HUES64 (cell line): ENCODE measurements around the gene ACYP2.
A peak's percentile ranks its signal among the peaks of the same experiment; 100 is the strongest.
"Not testable (repeated sequence)": the region's sequence is repeated elsewhere in the genome, so short reads cannot be mapped to it uniquely, and the experiment has no call there.

Experiments used
- H3K27ac ChIP-seq: 2 replicates; pipeline ENCODE4 v1.7.0; 2013; ENCODE audit warnings: low read depth, low read length, inconsistent platforms
- H3K27me3 ChIP-seq: 2 replicates; pipeline ENCODE4 v1.6.1; 2013; ENCODE audit warnings: mild to moderate bottlenecking, low read length; ENCODE audit not compliant: insufficient read depth
- H3K36me3 ChIP-seq: 2 replicates; pipeline ENCODE4 v1.6.1; 2013; ENCODE audit warnings: mild to moderate bottlenecking, low read length; ENCODE audit not compliant: insufficient read depth
- H3K4me1 ChIP-seq: 2 replicates; pipeline ENCODE4 v1.6.1; 2013; ENCODE audit warnings: mild to moderate bottlenecking, low read length, moderate library complexity; ENCODE audit not compliant: insufficient read depth
- H3K4me3 ChIP-seq: 2 replicates; pipeline ENCODE4 v1.5.1; 2013; ENCODE audit warnings: mild to moderate bottlenecking, low read length, moderate library complexity
- H3K9ac ChIP-seq: 2 replicates; pipeline ENCODE4 v1.6.1; 2013; ENCODE audit warnings: mild to moderate bottlenecking, low read depth, low read length
- H3K9me3 ChIP-seq: 2 replicates; pipeline ENCODE4 v1.6.1; 2013; ENCODE audit warnings: low read depth, low read length; ENCODE audit not compliant: insufficient read depth
- WGBS: fragments of 150-250, 120-280 bp; methylation state at CpG from one replicate; pipeline ENCODE4 v1.1.7; 2013; ENCODE audit warnings: missing lambda C conversion rate; 5-methylcytosine and 5-hydroxymethylcytosine counted together

ACYP2 gene

GRCh38 chr2:54099370-54099769 lies 16.0 kb upstream of the ACYP2 start:
- peaks cover 3% of the 10 kb centered on the region; the same call in 1 of the 2 replicates for H3K4me1 ChIP-seq
- no peak overlapping the region for H3K4me3 ChIP-seq

GRCh38 chr2:54099829-54100585 lies 15.4 kb upstream of the ACYP2 start:
- Histone ChIP-seq H3K9ac (no peak overlapping the region), H3K4me3 (no peak overlapping the region), H3K9me3 (no peaks in the 10 kb centered on the region), H3K27ac (no peak overlapping the region), H3K36me3 (no peaks in the 10 kb centered on the region), H3K27me3 (no peaks in the 10 kb centered on the region), H3K4me1 (peaks cover 3% of the 10 kb centered on the region; the same call in 1 of the 2 replicates)
- 96% methylated on average over 6 of the region's 6 CpGs for WGBS

More at GRCh38 chr2:54099370-54099769, 16.0 kb upstream of the ACYP2 start:
- 94% methylated on average over 4 of the region's 4 CpGs for WGBS
- Histone ChIP-seq H3K27me3 (no peaks in the 10 kb centered on the region), H3K27ac (no peak overlapping the region), H3K9ac (no peak overlapping the region), H3K9me3 (no peaks in the 10 kb centered on the region), H3K36me3 (no peaks in the 10 kb centered on the region)

GRCh38 chr2:54100772-54101171 lies 14.6 kb upstream of the ACYP2 start:
- Histone ChIP-seq H3K27ac (no peak overlapping the region), H3K4me3 (no peak overlapping the region), H3K4me1 (peaks cover 3% of the 10 kb centered on the region; the same call in 1 of the 2 replicates), H3K9me3 (no peaks in the 10 kb centered on the region), H3K27me3 (no peaks in the 10 kb centered on the region), H3K36me3 (no peaks in the 10 kb centered on the region), H3K9ac (no peak overlapping the region)
- WGBS = 91% methylated on average over 2 of the region's 2 CpGs

- Histone ChIP-seq H3K36me3 (no peaks in the 10 kb centered on the region), H3K4me3 (no peak overlapping the region), H3K4me1 (peaks cover 3% of the 10 kb centered on the region; the same call in 1 of the 2 replicates), H3K27ac (no peak overlapping the region), H3K27me3 (no peaks in the 10 kb centered on the region), H3K9ac (no peak overlapping the region), H3K9me3 (no peaks in the 10 kb centered on the region)
- WGBS = 58% methylated on average over 3 of the region's 3 CpGs
Observed at GRCh38 chr2:54103454-54104314, 11.7 kb upstream of the ACYP2 start.

- Histone ChIP-seq H3K9ac (no peak overlapping the region), H3K4me3 (no peak overlapping the region), H3K27ac (no peak overlapping the region), H3K36me3 (no peaks in the 10 kb centered on the region), H3K9me3 (no peaks in the 10 kb centered on the region), H3K4me1 (peaks cover 3% of the 10 kb centered on the region; the same call in 1 of the 2 replicates), H3K27me3 (no peaks in the 10 kb centered on the region)
- 84% methylated on average over 11 of the region's 12 CpGs for WGBS
Observed at GRCh38 chr2:54106631-54107454, 8.6 kb upstream of the ACYP2 start.

GRCh38 chr2:54107455-54107764 lies 8.0 kb upstream of the ACYP2 start:
- no peak overlapping the region for H3K27ac ChIP-seq
- H3K9me3 ChIP-seq = no peaks in the 10 kb centered on the region
- 91% methylated on average over 2 of the region's 2 CpGs for WGBS
- peaks cover 3% of the 10 kb centered on the region; the same call in 1 of the 2 replicates for H3K4me1 ChIP-seq
- no peaks in the 10 kb centered on the region for H3K27me3 ChIP-seq
- no peak overlapping the region for H3K9ac ChIP-seq
- no peak overlapping the region for H3K4me3 ChIP-seq
- H3K36me3 ChIP-seq = no peaks in the 10 kb centered on the region

GRCh38 chr2:54107903-54108615 lies 7.4 kb upstream of the ACYP2 start:
- peaks cover 3% of the 10 kb centered on the region; the same call in 1 of the 2 replicates for H3K4me1 ChIP-seq
- WGBS = 90% methylated on average over 10 of the region's 10 CpGs
- no peaks in the 10 kb centered on the region for H3K9me3 ChIP-seq
- H3K27me3 ChIP-seq = no peaks in the 10 kb centered on the region
- no peaks in the 10 kb centered on the region for H3K36me3 ChIP-seq
- no peak overlapping the region for H3K4me3 ChIP-seq
- H3K27ac ChIP-seq = no peak overlapping the region
- H3K9ac ChIP-seq = no peak overlapping the region

GRCh38 chr2:54109848-54110247 lies 5.6 kb upstream of the ACYP2 start:
- no peak overlapping the region for H3K4me3 ChIP-seq
- no peaks in the 10 kb centered on the region for H3K9me3 ChIP-seq
- H3K27ac ChIP-seq = no peak overlapping the region
- H3K4me1 ChIP-seq = peaks cover 4% of the 10 kb centered on the region; the same call in 1 of the 2 replicates
- no peaks in the 10 kb centered on the region for H3K27me3 ChIP-seq
- 98% methylated on average over 2 of the region's 3 CpGs for WGBS
- no peak overlapping the region for H3K9ac ChIP-seq
- no peaks in the 10 kb centered on the region for H3K36me3 ChIP-seq

- peaks cover 31% of the 10 kb centered on the region for H3K9me3 ChIP-seq
- H3K36me3 ChIP-seq, H3K27me3 ChIP-seq, H3K27ac ChIP-seq, H3K9ac ChIP-seq, H3K4me1 ChIP-seq: not testable (repeated sequence)
- WGBS = 98% methylated on average over 6 of the region's 6 CpGs
- H3K4me3 ChIP-seq = peak overlapping the region; percentile 80
Observed at GRCh38 chr2:54114479-54114878, 936 bp upstream of the ACYP2 start.

- 96% methylated on average over 3 of the region's 3 CpGs for WGBS
- Histone ChIP-seq H3K27ac (peak overlapping the region; percentile 97; the same call in 1 of the 2 replicates), H3K4me1 (peaks cover 7% of the 10 kb centered on the region; the same call in 1 of the 2 replicates)
Observed at GRCh38 chr2:54114936-54115283, 505 bp upstream of the ACYP2 start.

More at GRCh38 chr2:54114936-54115283, 505 bp upstream of the ACYP2 start:
- Histone ChIP-seq H3K36me3 (no peaks in the 10 kb centered on the region; the same call in 1 of the 2 replicates), H3K4me3 (peak overlapping the region; percentile 80), H3K27me3 (no peaks in the 10 kb centered on the region), H3K9ac (peak overlapping the region; percentile 93), H3K9me3 (peaks cover 34% of the 10 kb centered on the region)
